ENCODE results near the gene SPATA2L.

The SPATA2L gene

DNA sequence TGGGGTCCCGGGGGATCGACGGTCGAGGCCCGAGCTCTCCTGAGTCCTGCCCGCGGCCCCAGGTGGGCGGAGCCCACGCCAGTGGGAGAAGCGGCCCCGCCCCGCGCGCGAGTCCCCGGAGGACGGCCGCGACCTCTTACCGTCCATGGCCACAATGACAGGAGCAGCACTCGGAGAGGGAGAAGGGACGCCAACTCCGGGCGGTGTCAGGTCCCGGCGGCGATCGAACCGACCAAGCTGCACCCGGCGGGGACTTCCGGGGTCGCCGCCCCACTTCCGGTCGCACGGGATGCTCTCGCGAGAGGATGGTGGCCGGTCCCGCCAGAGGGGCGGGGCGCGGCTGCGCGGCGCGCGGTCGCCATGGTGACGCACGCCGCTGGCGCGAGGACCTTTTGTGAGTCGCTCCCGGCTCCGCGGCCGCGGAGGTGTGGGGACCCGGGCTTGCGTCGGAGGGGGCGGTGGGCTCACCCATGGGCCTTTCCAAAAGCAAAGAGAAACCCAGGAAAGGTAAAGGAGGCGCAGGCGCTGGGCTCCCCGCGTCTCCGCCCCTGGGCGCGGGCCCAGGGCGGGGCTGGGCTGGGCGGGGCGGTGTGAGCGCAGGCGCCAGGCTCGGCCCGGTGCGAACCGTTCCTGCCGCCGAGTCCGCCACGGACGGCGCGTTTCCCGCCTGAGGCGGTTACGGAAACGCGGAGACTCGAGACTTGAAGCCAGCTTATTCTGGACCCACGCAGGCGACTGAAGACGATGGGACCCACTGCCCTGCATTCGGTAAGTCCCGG lies 43.9 kb downstream of the SPATA2L start, which contains the start of the genes CHMP1A and SPATA33:
Gene CHMP1A (minus strand): TSS at position 267 of the 779 bp plus-strand sequence. CDS start 120 bp downstream, at position 147.
Gene SPATA33 (plus strand): TSS at position 395 of the 779 bp plus-strand sequence. CDS start 76 bp downstream, at position 471.
- Histone ChIP-seq H3K4me2 (ENCODE audit: low read depth, low read length, poor library complexity, severe bottlenecking) (peak within 1 kb of the TSS; percentile 90), H3K27ac (ENCODE audit: low read depth, low read length) (peak within 1 kb of the TSS; percentile 68), H3F3A (ENCODE audit: insufficient read depth) (no peaks in the 10 kb centered on the region), H4K20me1 (ENCODE audit: low read depth, low read length) (no peaks in the 10 kb centered on the region; the same call in 1 of the 2 replicates), H2AFZ (ENCODE audit: low read depth, low read length, severe bottlenecking) (peak within 1 kb of the TSS; percentile 96), H3K9me3 (ENCODE audit: insufficient read depth, low read length) (no peaks in the 10 kb centered on the region), H3K4me3 (ENCODE audit: insufficient read depth, low read length, poor library complexity, severe bottlenecking) (peak within 1 kb of the TSS; percentile 98), H3K9ac (ENCODE audit: low read length) (peak within 1 kb of the TSS; percentile 96), H3K79me2 (ENCODE audit: insufficient read depth, low read length) (peaks cover 61% of the 10 kb centered on the region), H3K27me3 (ENCODE audit: low read length) (no peaks in the 10 kb centered on the region), H3K9me2 (replicated peaks; ENCODE audit: insufficient read depth, low read length) (no peaks in the 10 kb centered on the region), H3K36me3 (ENCODE audit: low read length) (peaks cover 3% of the 10 kb centered on the region; the same call in 1 of the 2 replicates)
- TF ChIP-seq, protein P1, sequence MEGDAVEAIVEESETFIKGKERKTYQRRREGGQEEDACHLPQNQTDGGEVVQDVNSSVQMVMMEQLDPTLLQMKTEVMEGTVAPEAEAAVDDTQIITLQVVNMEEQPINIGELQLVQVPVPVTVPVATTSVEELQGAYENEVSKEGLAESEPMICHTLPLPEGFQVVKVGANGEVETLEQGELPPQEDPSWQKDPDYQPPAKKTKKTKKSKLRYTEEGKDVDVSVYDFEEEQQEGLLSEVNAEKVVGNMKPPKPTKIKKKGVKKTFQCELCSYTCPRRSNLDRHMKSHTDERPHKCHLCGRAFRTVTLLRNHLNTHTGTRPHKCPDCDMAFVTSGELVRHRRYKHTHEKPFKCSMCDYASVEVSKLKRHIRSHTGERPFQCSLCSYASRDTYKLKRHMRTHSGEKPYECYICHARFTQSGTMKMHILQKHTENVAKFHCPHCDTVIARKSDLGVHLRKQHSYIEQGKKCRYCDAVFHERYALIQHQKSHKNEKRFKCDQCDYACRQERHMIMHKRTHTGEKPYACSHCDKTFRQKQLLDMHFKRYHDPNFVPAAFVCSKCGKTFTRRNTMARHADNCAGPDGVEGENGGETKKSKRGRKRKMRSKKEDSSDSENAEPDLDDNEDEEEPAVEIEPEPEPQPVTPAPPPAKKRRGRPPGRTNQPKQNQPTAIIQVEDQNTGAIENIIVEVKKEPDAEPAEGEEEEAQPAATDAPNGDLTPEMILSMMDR (IDR thresholded peaks at IDR 0.05; ENCODE audit: insufficient read depth, low read length, poor library complexity, severe bottlenecking): no peak
- no peak for TF ChIP-seq EZH2phosphoT487 (conservative IDR thresholded peaks at IDR 0.05; ENCODE audit: low read length)

DNA sequence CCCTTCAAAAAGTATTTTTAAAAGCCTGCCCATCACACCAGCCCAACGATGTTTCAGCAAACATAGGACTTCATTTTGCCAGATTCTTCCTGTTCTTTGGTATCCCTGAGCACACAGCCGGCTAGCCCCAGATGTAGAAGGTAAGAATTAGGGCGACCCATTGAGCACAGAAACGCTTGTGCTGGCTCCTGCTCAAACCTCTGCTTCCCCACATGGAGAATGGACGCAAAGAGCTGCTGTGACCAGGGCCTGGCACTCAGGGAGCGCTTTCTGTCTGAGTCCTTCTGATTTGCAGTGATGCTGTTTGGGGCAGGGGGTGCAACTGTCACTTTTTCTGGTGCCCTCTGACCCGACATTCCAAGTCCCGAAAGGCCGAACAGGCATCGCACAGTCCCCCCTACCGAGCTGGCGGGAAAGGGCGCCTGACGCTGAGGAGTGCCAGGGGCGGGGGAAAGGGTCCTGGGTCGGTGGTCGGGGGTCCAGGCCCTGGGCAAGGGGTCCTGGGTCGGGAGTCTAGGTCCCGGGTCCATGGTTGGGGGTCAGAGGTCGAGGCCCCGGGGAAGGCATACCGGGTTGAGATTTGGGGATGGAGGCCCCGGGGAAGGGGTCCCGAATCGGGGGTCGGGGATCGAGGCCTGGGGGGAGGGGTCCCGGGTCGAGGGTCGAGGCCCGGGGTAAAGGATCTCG lies 44.9 kb downstream of the SPATA2L start:
- Histone ChIP-seq H3K4me3 (ENCODE audit: insufficient read depth, low read length, poor library complexity, severe bottlenecking) (peak overlapping the region; percentile 98), H3K79me2 (ENCODE audit: insufficient read depth, low read length) (peaks cover 67% of the 10 kb centered on the region)

DNA sequence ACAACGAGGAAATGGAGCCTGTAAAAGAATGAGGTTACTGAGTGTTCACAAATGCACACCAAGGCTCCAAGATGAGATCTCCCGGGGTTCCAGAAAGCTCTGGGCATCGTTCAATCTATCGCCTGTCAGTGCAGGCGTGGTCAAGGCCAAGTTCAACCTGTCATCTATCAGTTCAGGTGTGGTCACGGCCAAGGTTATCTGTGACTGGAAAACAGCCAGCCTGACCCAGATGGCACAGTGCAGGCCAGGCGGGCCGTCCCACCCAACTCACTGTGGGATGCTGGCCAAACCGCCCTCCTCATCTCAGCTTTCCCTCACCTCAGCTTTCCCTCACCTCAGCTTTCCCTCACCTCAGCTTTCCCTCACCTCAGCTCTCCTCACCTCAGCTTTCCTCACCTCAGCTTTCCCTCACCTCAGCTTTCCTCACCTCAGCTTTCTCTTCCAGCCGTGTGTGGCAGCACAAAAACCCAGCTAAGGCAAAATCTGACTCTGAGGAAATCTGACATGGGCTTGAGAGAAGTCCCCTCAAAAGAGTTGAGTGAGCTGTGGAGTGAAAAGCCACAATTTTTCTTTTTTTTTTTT lies 46.4 kb downstream of the SPATA2L start:
- Histone ChIP-seq H3K27me3 (ENCODE audit: low read length) (no peaks in the 10 kb centered on the region), H3K79me2 (ENCODE audit: insufficient read depth, low read length) (peaks cover 67% of the 10 kb centered on the region), H3K9ac (ENCODE audit: low read length) (no peak overlapping the region), H3F3A (ENCODE audit: insufficient read depth) (no peaks in the 10 kb centered on the region), H2AFZ (ENCODE audit: low read depth, low read length, severe bottlenecking) (no peak overlapping the region), H4K20me1 (ENCODE audit: low read depth, low read length) (no peaks in the 10 kb centered on the region; the same call in 1 of the 2 replicates), H3K9me3 (ENCODE audit: insufficient read depth, low read length) (no peaks in the 10 kb centered on the region), H3K4me2 (ENCODE audit: low read depth, low read length, poor library complexity, severe bottlenecking) (no peak overlapping the region), H3K4me3 (ENCODE audit: insufficient read depth, low read length, poor library complexity, severe bottlenecking) (no peak overlapping the region), H3K9me2 (replicated peaks; ENCODE audit: insufficient read depth, low read length) (no peaks in the 10 kb centered on the region), H3K36me3 (ENCODE audit: low read length) (no peaks in the 10 kb centered on the region), H3K27ac (ENCODE audit: low read depth, low read length) (no peak overlapping the region)
- TF ChIP-seq, protein P1 (IDR thresholded peaks at IDR 0.05; ENCODE audit: insufficient read depth, low read length, poor library complexity, severe bottlenecking): no peak
- no peak for TF ChIP-seq EZH2phosphoT487 (conservative IDR thresholded peaks at IDR 0.05; ENCODE audit: low read length)

More for the DNA sequence above, 44.9 kb downstream of the SPATA2L start:
- H3F3A ChIP-seq (ENCODE audit: insufficient read depth): no peaks in the 10 kb centered on the region
- TF ChIP-seq, protein P1 (IDR thresholded peaks at IDR 0.05; ENCODE audit: insufficient read depth, low read length, poor library complexity, severe bottlenecking): no peak
- no peak for TF ChIP-seq EZH2phosphoT487 (conservative IDR thresholded peaks at IDR 0.05; ENCODE audit: low read length)
- no peaks in the 10 kb centered on the region for H3K9me2 ChIP-seq (replicated peaks; ENCODE audit: insufficient read depth, low read length)
- peak overlapping the region; percentile 96 for H3K9ac ChIP-seq (ENCODE audit: low read length)
- H3K27me3 ChIP-seq (ENCODE audit: low read length): no peaks in the 10 kb centered on the region
- no peak overlapping the region for H3K27ac ChIP-seq (ENCODE audit: low read depth, low read length)
- H2AFZ ChIP-seq (ENCODE audit: low read depth, low read length, severe bottlenecking): no peak overlapping the region
- no peaks in the 10 kb centered on the region for H3K9me3 ChIP-seq (ENCODE audit: insufficient read depth, low read length)
- H3K4me2 ChIP-seq (ENCODE audit: low read depth, low read length, poor library complexity, severe bottlenecking): peak overlapping the region; percentile 90
- H3K36me3 ChIP-seq (ENCODE audit: low read length): peaks cover 1% of the 10 kb centered on the region; the same call in 1 of the 2 replicates
- no peaks in the 10 kb centered on the region; the same call in 1 of the 2 replicates for H4K20me1 ChIP-seq (ENCODE audit: low read depth, low read length)
